DND-41 (cell line): ENCODE measurements around the gene TOMM40.

Experiments
- CTCF ChIP-seq: IDR thresholded peaks from 2 replicates; pipeline ENCODE4 v1.5.1; 2012; ENCODE audit warnings: borderline replicate concordance, low read length, moderate library complexity, mild to moderate bottlenecking; ENCODE audit not compliant: poor library complexity, severe bottlenecking; ENCODE audit errors: extremely low read depth
- EZH2 ChIP-seq: IDR thresholded peaks from 3 replicates; pipeline ENCODE4 v1.6.1; 2012; ENCODE audit warnings: borderline replicate concordance, low read depth, mild to moderate bottlenecking, moderate library complexity, low read length, inconsistent platforms; ENCODE audit not compliant: severe bottlenecking

DNA sequence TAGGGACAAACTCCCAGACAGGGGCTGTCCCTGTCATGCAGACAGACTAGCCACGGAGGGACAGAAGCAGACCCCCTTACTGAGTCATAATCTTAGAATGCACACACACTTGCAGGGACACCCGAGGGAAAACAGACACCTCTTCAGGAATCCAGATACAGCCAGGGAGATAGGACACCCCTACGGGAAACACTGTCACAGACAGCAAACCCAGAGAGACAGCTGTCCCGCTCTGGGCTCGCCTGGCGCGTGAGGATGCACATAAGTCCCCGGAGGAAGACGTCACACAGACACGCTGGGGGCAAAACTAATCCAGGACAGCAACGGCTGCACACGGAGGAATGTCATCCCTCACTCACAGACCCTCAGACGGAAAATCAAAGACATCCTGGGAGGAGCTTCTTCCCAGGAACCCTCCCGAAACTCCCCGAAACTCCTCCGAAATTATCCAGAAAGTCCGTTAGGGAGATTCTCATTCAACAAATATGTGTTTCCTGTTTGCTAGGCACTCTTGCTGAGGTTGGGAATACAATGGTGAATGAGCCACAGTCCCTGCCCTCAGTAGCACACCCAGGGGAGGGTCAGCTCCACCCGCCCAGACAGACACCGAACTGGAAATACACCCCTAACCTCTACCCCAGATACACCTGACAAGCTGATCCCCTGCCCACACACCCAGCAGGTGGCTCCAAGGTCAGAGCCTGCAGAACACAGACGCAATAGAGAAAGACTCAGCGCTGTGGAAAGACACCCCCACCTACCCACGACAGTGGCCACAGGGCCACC, 15.2 kb upstream of the TOMM40 start:
- TF ChIP-seq CTCF (no peak), EZH2 (no peak)
